Neutrophil (primary cell): ENCODE measurements around the gene DACT2.

Experiments
- H3K27ac ChIP-seq: fragments of 200-600 bp; sonication (generic); 2 replicates; pipeline ENCODE4 v1.5.1; 2016; ENCODE audit warnings: mild to moderate bottlenecking, moderate library complexity
- H3K27me3 ChIP-seq: fragments of 200-600 bp; sonication (generic); 2 replicates; pipeline ENCODE4 v1.6.0; 2016; ENCODE audit warnings: mild to moderate bottlenecking
- H3K36me3 ChIP-seq: fragments of 200-600 bp; sonication (generic); 2 replicates; pipeline ENCODE4 v1.5.1; 2017
- H3K4me1 ChIP-seq, 2 experiments: fragments of 200-600 bp in 1 of 2; sonication (generic) in 1 of 2; 1 replicate in 1 of 2; 2 replicates in 1 of 2; pipeline versions ENCODE4 v1.5.1 to v1.6.1; 2013 to 2016; ENCODE audit warnings: low read depth in 1 of 2, low read length in 1 of 2, mild to moderate bottlenecking in 1 of 2, moderate library complexity in 1 of 2; ENCODE audit not compliant: control insufficient read depth in 1 of 2, insufficient read depth in 1 of 2
- H3K4me3 ChIP-seq, 2 experiments: fragments of 200-600 bp in 1 of 2; sonication (generic) in 1 of 2; 1 replicate in 1 of 2; 2 replicates in 1 of 2; pipeline ENCODE4 v1.5.1; 2013 to 2016; ENCODE audit warnings: low read depth in 1 of 2, low read length in 1 of 2, mild to moderate bottlenecking in 1 of 2, moderate library complexity in 1 of 2
- H3K9me3 ChIP-seq: fragments of 200-600 bp; sonication (generic); 2 replicates; pipeline ENCODE4 v1.5.1; 2016
- CTCF ChIP-seq: fragments of 200-600 bp; sonication (generic); IDR thresholded peaks from 2 replicates; pipeline ENCODE4 v1.5.1; 2016; ENCODE audit warnings: antibody characterized with exemption

DACT2 gene

GRCh38 chr6:168280899-168281245, 38.7 kb downstream of the DACT2 start:
- Histone ChIP-seq H3K4me3 (no peak overlapping the region), H3K27ac (no peak overlapping the region), H3K36me3 (no peaks in the 10 kb centered on the region), H3K9me3 (no peaks in the 10 kb centered on the region), H3K27me3 (no peaks in the 10 kb centered on the region), H3K4me1 (no peaks in the 10 kb centered on the region)
- TF ChIP-seq CTCF, result no peak

- H3K4me3 ChIP-seq, result no peak overlapping the region
- TF ChIP-seq CTCF, result no peak
- no peaks in the 10 kb centered on the region for H3K27me3 ChIP-seq
- no peak overlapping the region for H3K27ac ChIP-seq
- H3K4me1 ChIP-seq, result no peaks in the 10 kb centered on the region
- no peaks in the 10 kb centered on the region for H3K36me3 ChIP-seq
- no peaks in the 10 kb centered on the region for H3K9me3 ChIP-seq
Observed at GRCh38 chr6:168280020-168280898, 39.3 kb downstream of the DACT2 start.

- no peak overlapping the region for H3K4me3 ChIP-seq
- H3K27ac ChIP-seq, result no peak overlapping the region
- no peaks in the 10 kb centered on the region for H3K9me3 ChIP-seq
- H3K27me3 ChIP-seq, result peaks cover 6% of the 10 kb centered on the region
- no peaks in the 10 kb centered on the region for H3K36me3 ChIP-seq
- no peaks in the 10 kb centered on the region for H3K4me1 ChIP-seq
- no peak for TF ChIP-seq CTCF
Observed at GRCh38 chr6:168279403-168279935, 40.1 kb downstream of the DACT2 start.

GRCh38 chr6:168278904-168279303, 40.7 kb downstream of the DACT2 start:
- H3K4me1 ChIP-seq, result no peaks in the 10 kb centered on the region
- H3K27me3 ChIP-seq, result peaks cover 12% of the 10 kb centered on the region
- H3K4me3 ChIP-seq, result no peak overlapping the region
- no peaks in the 10 kb centered on the region for H3K36me3 ChIP-seq
- H3K9me3 ChIP-seq, result no peaks in the 10 kb centered on the region
- TF ChIP-seq CTCF, result no peak
- H3K27ac ChIP-seq, result no peak overlapping the region

- H3K27ac ChIP-seq, result no peak overlapping the region
- H3K27me3 ChIP-seq, result peaks cover 28% of the 10 kb centered on the region
- no peaks in the 10 kb centered on the region for H3K36me3 ChIP-seq
- no peak overlapping the region for H3K4me3 ChIP-seq
- no peaks in the 10 kb centered on the region for H3K9me3 ChIP-seq
- no peaks in the 10 kb centered on the region for H3K4me1 ChIP-seq
- TF ChIP-seq CTCF, result no peak
Observed at GRCh38 chr6:168277274-168277669, 42.3 kb downstream of the DACT2 start.
